BE2C (cell line): ENCODE measurements around the gene EMP2.
"Not testable (repeated sequence)": the region's sequence is repeated elsewhere in the genome, so short reads cannot be mapped to it uniquely, and the experiment has no call there.

Source experiments
- DNase-seq: peaks from one replicate; pipeline ENCODE4 v3.0.0-alpha.2; 2020
- H3K27me3 ChIP-seq: fragments of 250-450 bp; sonication (Bioruptor Pico); 2 replicates; pipeline ENCODE4 v1.5.1; 2020; ENCODE audit warnings: mild to moderate bottlenecking
- H3K36me3 ChIP-seq: fragments of 250-450 bp; sonication (Bioruptor Pico); 2 replicates; pipeline ENCODE4 v1.5.1; 2020; ENCODE audit warnings: mild to moderate bottlenecking
- H3K4me1 ChIP-seq: fragments of 250-450 bp; sonication (Bioruptor Pico); 2 replicates; pipeline ENCODE4 v1.5.1; 2020
- H3K4me3 ChIP-seq: 2 replicates; pipeline ENCODE4 v1.5.1; 2011; ENCODE audit warnings: low read depth, low read length
- H3K9me3 ChIP-seq: fragments of 250-450 bp; sonication (Bioruptor Pico); 2 replicates; pipeline ENCODE4 v1.5.1; 2020
- CTCF ChIP-seq: IDR thresholded peaks from 2 replicates; pipeline ENCODE4 v1.5.1; 2012; ENCODE audit warnings: mild to moderate bottlenecking, low read depth, low read length

The EMP2 gene

GRCh38 chr16:10622036-10622921, 41.9 kb upstream of the EMP2 start:
- Histone ChIP-seq H3K9me3 (no peaks in the 10 kb centered on the region), H3K4me3 (no peak overlapping the region), H3K27me3 (no peaks in the 10 kb centered on the region), H3K4me1 (peaks cover 18% of the 10 kb centered on the region), H3K36me3 (no peaks in the 10 kb centered on the region)
- no peak for TF ChIP-seq CTCF
- DNase-seq, result no peak

GRCh38 chr16:10621216-10621949, 41.0 kb upstream of the EMP2 start:
- peaks cover 24% of the 10 kb centered on the region for H3K4me1 ChIP-seq
- not testable (repeated sequence) for H3K36me3 ChIP-seq, H3K27me3 ChIP-seq, DNase-seq, H3K4me3 ChIP-seq, H3K9me3 ChIP-seq

GRCh38 chr16:10620120-10620519, 39.7 kb upstream of the EMP2 start:
- H3K27me3 ChIP-seq, result no peaks in the 10 kb centered on the region
- no peak for DNase-seq
- no peak for TF ChIP-seq CTCF
- H3K36me3 ChIP-seq, result no peaks in the 10 kb centered on the region
- H3K4me3 ChIP-seq, result peak overlapping the region; percentile 12
- no peaks in the 10 kb centered on the region for H3K9me3 ChIP-seq
- peaks cover 24% of the 10 kb centered on the region for H3K4me1 ChIP-seq

GRCh38 chr16:10619271-10619849, 39.0 kb upstream of the EMP2 start:
- Histone ChIP-seq H3K9me3 (no peaks in the 10 kb centered on the region), H3K27me3 (no peaks in the 10 kb centered on the region), H3K36me3 (no peaks in the 10 kb centered on the region), H3K4me1 (peaks cover 24% of the 10 kb centered on the region), H3K4me3 (peak overlapping the region; percentile 24)
- peak; percentile 82 for DNase-seq
- TF ChIP-seq CTCF, result no peak

GRCh38 chr16:10618710-10619209, 38.4 kb upstream of the EMP2 start:
- no peaks in the 10 kb centered on the region for H3K36me3 ChIP-seq
- DNase-seq, result no peak
- TF ChIP-seq CTCF, result no peak
- H3K4me3 ChIP-seq, result no peak overlapping the region
- no peaks in the 10 kb centered on the region for H3K27me3 ChIP-seq
- no peaks in the 10 kb centered on the region for H3K9me3 ChIP-seq
- H3K4me1 ChIP-seq, result peaks cover 24% of the 10 kb centered on the region

GRCh38 chr16:10617662-10618420, 37.4 kb upstream of the EMP2 start:
- DNase-seq, result no peak
- peaks cover 24% of the 10 kb centered on the region for H3K4me1 ChIP-seq
- no peak for TF ChIP-seq CTCF
- no peaks in the 10 kb centered on the region for H3K36me3 ChIP-seq
- no peak overlapping the region for H3K4me3 ChIP-seq
- no peaks in the 10 kb centered on the region for H3K9me3 ChIP-seq
- H3K27me3 ChIP-seq, result no peaks in the 10 kb centered on the region
